Activated effector memory CD4-positive, alpha-beta T cell treated with Interleukin-2 at 50 U/mL for 16 hours (primary cell): Measurements from ENCODE around the gene EVI2B.
"Not testable (repeated sequence)": the region's sequence is repeated elsewhere in the genome, so short reads cannot be mapped to it uniquely, and the experiment has no call there.

ENCODE experiments used
- DNase-seq: peaks from one replicate; pipeline ENCODE4 v3.0.0-alpha.2; 2020

EVI2B gene

GRCh38 chr17:31309556-31309955 is 4.3 kb downstream of the EVI2B start:
- no peak for DNase-seq

- DNase-seq: no peak
Observed at GRCh38 chr17:31308372-31309334, 5.2 kb downstream of the EVI2B start.

- no peak for DNase-seq
Observed at GRCh38 chr17:31307640-31308039, 6.2 kb downstream of the EVI2B start.

GRCh38 chr17:31299624-31300023 is 14.2 kb downstream of the EVI2B start:
- no peak for DNase-seq

GRCh38 chr17:31297090-31297489 is 16.8 kb downstream of the EVI2B start, which contains the start of gene OMG:
TSS of gene OMG (minus strand) at chr17:31297239. CDS start at chr17:31296331, 908 bp downstream.
- no peak for DNase-seq

GRCh38 chr17:31296142-31296541 is 17.7 kb downstream of the EVI2B start:
- DNase-seq: no peak

GRCh38 chr17:31295489-31295871 is 18.4 kb downstream of the EVI2B start:
- no peak for DNase-seq

GRCh38 chr17:31294820-31295488 is 18.9 kb downstream of the EVI2B start:
- no peak for DNase-seq

- no peak for DNase-seq
Observed at GRCh38 chr17:31294231-31294630, 19.6 kb downstream of the EVI2B start.

- DNase-seq: no peak
Observed at GRCh38 chr17:31293581-31293980, 20.3 kb downstream of the EVI2B start.

- DNase-seq: no peak
Observed at GRCh38 chr17:31291820-31292219, 22.0 kb downstream of the EVI2B start.

GRCh38 chr17:31289790-31290189 is 24.1 kb downstream of the EVI2B start:
- no peak for DNase-seq

GRCh38 chr17:31287932-31288331 is 25.9 kb downstream of the EVI2B start:
- not testable (repeated sequence) for DNase-seq

- DNase-seq: no peak
Observed at GRCh38 chr17:31286587-31286986, 27.3 kb downstream of the EVI2B start.

GRCh38 chr17:31283841-31284240 is 30.0 kb downstream of the EVI2B start:
- no peak for DNase-seq

GRCh38 chr17:31281061-31281460 is 32.8 kb downstream of the EVI2B start:
- DNase-seq: no peak

- no peak for DNase-seq
Observed at GRCh38 chr17:31279401-31279800, 34.5 kb downstream of the EVI2B start.

GRCh38 chr17:31275116-31275515 is 38.7 kb downstream of the EVI2B start:
- no peak for DNase-seq

GRCh38 chr17:31274252-31274651 is 39.6 kb downstream of the EVI2B start:
- no peak for DNase-seq

GRCh38 chr17:31273516-31273915 is 40.3 kb downstream of the EVI2B start:
- no peak for DNase-seq

GRCh38 chr17:31272803-31273202 is 41.1 kb downstream of the EVI2B start:
- DNase-seq: no peak

GRCh38 chr17:31272236-31272635 is 41.6 kb downstream of the EVI2B start:
- DNase-seq: no peak

- DNase-seq: no peak
Observed at GRCh38 chr17:31269578-31269983, 44.3 kb downstream of the EVI2B start.

- no peak for DNase-seq
Observed at GRCh38 chr17:31269036-31269577, 44.7 kb downstream of the EVI2B start.
